Esophagus muscularis mucosa (tissue), 4 donors: ENCODE results near the gene DPYSL3. TPM values are rescaled to one million over a fixed set of nuclear protein-coding genes. Genes with fewer than 3 reads are reported as not detected.

Source experiments
- DNase-seq: peaks from one replicate; pipeline ENCODE4 v3.0.0-alpha.2; 2017; ENCODE audit errors: extremely low spot score
- H3K27ac ChIP-seq, 4 donors: fragments of 200-600 bp; sonication (generic); replicated peaks in 1 of 4; 1 replicate in 3 of 4; 2 replicates in 1 of 4; pipeline ENCODE4 v1.5.1; 2016 to 2019; ENCODE audit warnings: mild to moderate bottlenecking in 1 of 4
- H3K27me3 ChIP-seq, 4 donors: fragments of 200-600 bp; sonication (generic); one replicate each; pipeline versions ENCODE4 v1.5.1 to v1.6.0; 2016 to 2019
- H3K36me3 ChIP-seq, 4 donors: fragments of 200-600 bp; sonication (generic); one replicate each; pipeline ENCODE4 v1.5.1; 2016 to 2019
- H3K4me1 ChIP-seq, 4 donors: fragments of 200-600 bp; sonication (generic); one replicate each; pipeline ENCODE4 v1.5.1; 2016 to 2019
- H3K4me3 ChIP-seq, 4 donors: fragments of 200-600 bp; sonication (generic); 1 replicate in 2 of 4; 2 replicates in 2 of 4; pipeline ENCODE4 v1.5.1; 2016 to 2019; ENCODE audit warnings: mild to moderate bottlenecking in 4 of 4, moderate library complexity in 1 of 4
- H3K9me3 ChIP-seq, 4 donors: fragments of 200-600 bp; sonication (generic); 1 replicate in 3 of 4; 2 replicates in 1 of 4; pipeline ENCODE4 v1.5.1; 2016 to 2019
- CTCF ChIP-seq, 3 experiments: fragments of 200-600 bp in 2 of 3; fragments of 450-650 bp in 1 of 3; sonication (generic) in 2 of 3; IDR thresholded peaks; one replicate each; pipeline ENCODE4 v1.5.1; 2017 to 2019; ENCODE audit warnings: antibody characterized with exemption in 3 of 3, mild to moderate bottlenecking in 2 of 3, moderate library complexity in 1 of 3
- EP300 ChIP-seq: sonication (generic); formaldehyde crosslinking; IDR thresholded peaks from one replicate; pipeline ENCODE4 v1.6.1; 2017; ENCODE audit warnings: antibody characterized with exemption
- POLR2A ChIP-seq: fragments of 450-650 bp; IDR thresholded peaks from one replicate; pipeline ENCODE4 v1.6.1; 2017; ENCODE audit warnings: antibody characterized with exemption, moderate library complexity, mild to moderate bottlenecking, low read depth
- POLR2AphosphoS5 ChIP-seq, 2 donors: sonication (generic); formaldehyde crosslinking; IDR thresholded peaks; one replicate each; pipeline ENCODE4 v1.6.1; 2017; ENCODE audit warnings: antibody characterized with exemption in 2 of 2
- WGBS: methylation state at CpG from one replicate; pipeline ENCODE4 v1.1.5; 2018; 5-methylcytosine and 5-hydroxymethylcytosine counted together
- intact Hi-C: fragments of 100-400 bp; cut with DNase I; formaldehyde crosslinking; loops from one replicate; pipeline ENCODE4 v1.15.1; 2023
- total RNA-seq, 4 donors: library from RNA; depleted of rRNA; stranded (reverse); fragments of >200 nt; gene quantifications; one replicate each; pipeline versions ENCODE4 v1.1.0 to v1.2.1, GENCODE V29; 2016

DPYSL3 gene
- total RNA-seq, 4 donors from 2014 or later = 295 to 449 (median 378) TPM

- peak overlapping the region; percentile 95 to 99 (median 98) for H3K27ac ChIP-seq
- DNase-seq = no peak
- intact Hi-C loops = no loop called here
Observed at GRCh38 chr5:147442224-147442623, 67.6 kb downstream of the DPYSL3 start.

GRCh38 chr5:147441191-147441695, 68.6 kb downstream of the DPYSL3 start:
- DNase-seq = no peak
- no peak for TF ChIP-seq CTCF (IDR thresholded peaks at IDR 0.05)
- no peak for TF ChIP-seq POLR2A
- Histone ChIP-seq H3K27me3 (no peaks in the 10 kb centered on the region), H3K9me3 (no peaks in the 10 kb centered on the region), H3K4me3 (no peak overlapping the region), H3K27ac (peak overlapping the region; percentile 95 to 99 (median 98)), H3K36me3 (no peaks in the 10 kb centered on the region), H3K4me1 (peaks cover 11 to 96% (median 93%) of the 10 kb centered on the region in 4 donors)
- 77% methylated on average over 3 of the region's 3 CpGs for WGBS
- intact Hi-C loops = no loop called here

More at GRCh38 chr5:147442224-147442623, 67.6 kb downstream of the DPYSL3 start:
- WGBS = 57% methylated on average over 6 of the region's 6 CpGs
- Histone ChIP-seq H3K9me3 (no peaks in the 10 kb centered on the region), H3K27me3 (no peaks in the 10 kb centered on the region), H3K4me1 (peaks cover 16 to 96% (median 93%) of the 10 kb centered on the region in 4 donors), H3K4me3 (no peak overlapping the region), H3K36me3 (no peaks in the 10 kb centered on the region)
- TF ChIP-seq EP300 (no peak), POLR2AphosphoS5 (IDR thresholded peaks at IDR 0.05) (peak; percentile 62 to 73), CTCF (IDR thresholded peaks at IDR 0.05) (no peak), POLR2A (no peak)

GRCh38 chr5:147439254-147439653, 70.6 kb downstream of the DPYSL3 start:
- TF ChIP-seq CTCF (IDR thresholded peaks at IDR 0.05) (no peak), EP300 (no peak), POLR2A (no peak), POLR2AphosphoS5 (IDR thresholded peaks at IDR 0.05) (no peak)
- H3K4me1 ChIP-seq = peaks cover 0 to 96% (median 93%) of the 10 kb centered on the region in 4 donors
- no peaks in the 10 kb centered on the region for H3K9me3 ChIP-seq
- H3K27ac ChIP-seq = peak overlapping the region in 3 of 4 donors; percentile 95 to 99 (median 98)
- intact Hi-C loops = no loop called here
- WGBS = 72% methylated on average over 2 of the region's 2 CpGs
- no peaks in the 10 kb centered on the region for H3K36me3 ChIP-seq
- no peaks in the 10 kb centered on the region for H3K27me3 ChIP-seq
- no peak overlapping the region for H3K4me3 ChIP-seq
- no peak for DNase-seq

GRCh38 chr5:147437161-147437596, 72.7 kb downstream of the DPYSL3 start:
- H3K27me3 ChIP-seq = no peaks in the 10 kb centered on the region

More at GRCh38 chr5:147437161-147437596, 72.7 kb downstream of the DPYSL3 start:
- intact Hi-C loops = no loop called here
- 64% methylated on average over 6 of the region's 6 CpGs for WGBS
- Histone ChIP-seq H3K9me3 (no peaks in the 10 kb centered on the region), H3K4me1 (peaks cover 4 to 100% (median 99%) of the 10 kb centered on the region in 4 donors), H3K36me3 (no peaks in the 10 kb centered on the region), H3K4me3 (no peak overlapping the region), H3K27ac (peak overlapping the region in 3 of 4 donors; percentile 95 to 99 (median 98))
- TF ChIP-seq CTCF (IDR thresholded peaks at IDR 0.05) (no peak), POLR2AphosphoS5 (IDR thresholded peaks at IDR 0.05) (no peak), POLR2A (no peak), EP300 (no peak)
- no peak for DNase-seq
